Measurements from ENCODE around the gene ESRRA.
"Not testable (repeated sequence)": the region's sequence is repeated elsewhere in the genome, so short reads cannot be mapped to it uniquely, and the experiment has no call there.

ESRRA gene

DNA sequence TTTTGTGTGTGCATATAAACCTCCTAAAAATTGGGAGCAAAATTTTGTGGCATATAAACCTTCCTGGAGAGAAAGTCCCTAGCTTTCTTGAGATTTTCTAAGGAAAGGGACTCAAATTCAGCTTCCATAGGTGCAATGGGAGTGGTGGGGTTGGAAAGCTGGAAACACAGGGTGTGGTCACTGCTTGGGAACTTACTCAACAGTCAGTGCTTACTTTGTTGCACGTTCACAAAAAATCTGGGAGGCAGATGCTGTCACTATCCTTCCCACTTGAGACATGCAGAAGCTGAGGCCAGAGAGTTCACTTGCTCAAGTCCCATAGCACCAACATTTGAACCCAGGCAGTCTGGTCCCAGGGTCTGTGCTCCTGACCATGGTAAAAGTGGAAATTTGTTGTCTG is 9.1 kb upstream of the ESRRA start:
- Mint-ChIP-seq H3K27ac (no peak overlapping the region), H3K27me3 (peaks cover 91% of the 10 kb centered on the region), H3K36me3 (no peaks in the 10 kb centered on the region), H3K9me3 (no peaks in the 10 kb centered on the region), H3K4me3 (no peak overlapping the region), H3K4me1 (peaks cover 35% of the 10 kb centered on the region)
- no peak for ATAC-seq

GRCh38 chr11:64296830-64297698 is 8.3 kb upstream of the ESRRA start:
- Mint-ChIP-seq H3K4me1 (peaks cover 35% of the 10 kb centered on the region), H3K9me3 (no peaks in the 10 kb centered on the region), H3K36me3 (no peaks in the 10 kb centered on the region), H3K4me3 (no peak overlapping the region), H3K27me3 (peaks cover 93% of the 10 kb centered on the region), H3K27ac (no peak overlapping the region)
- ATAC-seq = no peak

DNA sequence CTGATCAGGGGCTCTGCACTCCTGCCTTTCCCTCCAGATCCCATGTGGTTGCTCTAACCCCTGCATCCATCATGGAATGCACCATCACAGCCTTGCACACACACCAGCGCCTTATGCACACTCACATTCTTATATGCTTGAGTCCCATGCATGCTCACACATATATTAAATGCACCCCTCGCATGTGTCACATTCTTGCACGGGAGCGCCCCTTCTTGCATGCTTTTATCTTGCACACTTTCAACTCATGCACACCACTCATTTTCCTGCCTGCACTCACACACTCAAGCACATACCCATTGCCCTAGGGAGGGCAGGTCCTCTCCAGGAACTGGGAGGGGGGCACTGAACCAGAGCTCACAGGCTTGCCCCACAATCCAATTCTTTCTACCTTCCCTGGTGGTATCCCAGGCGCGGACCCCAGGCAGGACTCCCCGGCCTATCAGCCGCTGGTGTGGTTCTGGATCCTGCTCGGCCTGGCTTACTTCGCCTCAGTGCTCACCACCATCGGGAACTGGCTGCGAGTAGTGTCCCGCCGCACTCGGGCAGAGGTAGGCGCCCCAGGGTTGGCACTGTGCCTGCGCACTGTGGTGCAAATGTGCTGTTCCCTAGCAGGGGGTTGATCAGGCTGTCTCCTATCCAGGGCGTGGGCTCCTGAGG is 7.5 kb upstream of the ESRRA start:
- Mint-ChIP-seq H3K36me3 (no peaks in the 10 kb centered on the region), H3K27ac (no peak overlapping the region), H3K4me3 (no peak overlapping the region), H3K9me3 (no peaks in the 10 kb centered on the region), H3K4me1 (peaks cover 28% of the 10 kb centered on the region), H3K27me3 (peaks cover 86% of the 10 kb centered on the region)
- ATAC-seq = no peak

DNA sequence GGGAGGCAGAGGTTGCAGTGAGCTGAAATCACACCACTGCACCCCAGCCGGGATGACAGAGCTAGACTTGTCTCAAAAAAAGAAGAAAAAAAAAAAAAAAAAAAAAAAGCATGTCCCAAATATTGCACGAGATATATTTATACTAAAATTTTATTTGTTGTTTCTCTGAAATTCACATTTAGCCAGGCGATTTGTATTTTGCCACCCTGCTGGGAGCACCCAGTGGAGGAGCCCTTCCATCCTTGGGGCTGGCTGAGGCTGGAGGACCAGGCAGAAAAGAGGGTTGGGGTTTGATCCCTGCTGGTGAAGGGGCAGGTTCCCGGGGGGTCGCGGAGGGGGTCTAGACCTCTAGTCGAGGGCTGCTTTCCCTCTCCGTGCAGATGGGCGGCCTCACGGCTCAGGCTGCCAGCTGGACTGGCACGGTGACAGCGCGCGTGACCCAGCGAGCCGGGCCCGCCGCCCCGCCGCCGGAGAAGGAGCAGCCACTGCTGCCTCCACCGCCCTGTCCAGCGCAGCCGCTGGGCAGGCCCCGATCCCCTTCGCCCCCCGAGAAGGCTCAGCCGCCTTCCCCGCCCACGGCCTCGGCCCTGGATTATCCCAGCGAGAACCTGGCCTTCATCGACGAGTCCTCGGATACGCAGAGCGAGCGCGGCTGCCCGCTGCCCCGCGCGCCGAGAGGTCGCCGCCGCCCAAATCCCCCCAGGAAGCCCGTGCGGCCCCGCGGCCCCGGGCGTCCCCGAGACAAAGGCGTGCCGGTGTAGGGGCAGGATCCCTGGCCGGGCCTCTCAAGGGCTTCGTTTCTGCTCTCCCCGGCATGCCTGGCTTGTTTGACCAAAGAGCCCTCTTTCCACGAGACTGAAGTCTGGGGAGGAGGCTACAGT is 6.1 kb upstream of the ESRRA start:
- Mint-ChIP-seq H3K4me3 (peak overlapping the region; percentile 29), H3K27ac (no peak overlapping the region), H3K4me1 (peaks cover 34% of the 10 kb centered on the region), H3K27me3 (peaks cover 72% of the 10 kb centered on the region), H3K36me3 (no peaks in the 10 kb centered on the region), H3K9me3 (no peaks in the 10 kb centered on the region)
- no peak for ATAC-seq

GRCh38 chr11:64299847-64300648 is 5.3 kb upstream of the ESRRA start, which contains the start of gene CATSPERZ:
Gene CATSPERZ (plus strand): TSS chr11:64300358. CDS start chr11:64300411, 53 bp downstream.
- H3K36me3 Mint-ChIP-seq = no peaks in the 10 kb centered on the region
- H3K4me3 Mint-ChIP-seq = peak within 1 kb of the TSS; percentile 67
- no peak for ATAC-seq
- peaks cover 64% of the 10 kb centered on the region for H3K27me3 Mint-ChIP-seq
- no peak within 1 kb of the TSS for H3K27ac Mint-ChIP-seq
- peaks cover 37% of the 10 kb centered on the region for H3K4me1 Mint-ChIP-seq
- H3K9me3 Mint-ChIP-seq = no peaks in the 10 kb centered on the region

DNA sequence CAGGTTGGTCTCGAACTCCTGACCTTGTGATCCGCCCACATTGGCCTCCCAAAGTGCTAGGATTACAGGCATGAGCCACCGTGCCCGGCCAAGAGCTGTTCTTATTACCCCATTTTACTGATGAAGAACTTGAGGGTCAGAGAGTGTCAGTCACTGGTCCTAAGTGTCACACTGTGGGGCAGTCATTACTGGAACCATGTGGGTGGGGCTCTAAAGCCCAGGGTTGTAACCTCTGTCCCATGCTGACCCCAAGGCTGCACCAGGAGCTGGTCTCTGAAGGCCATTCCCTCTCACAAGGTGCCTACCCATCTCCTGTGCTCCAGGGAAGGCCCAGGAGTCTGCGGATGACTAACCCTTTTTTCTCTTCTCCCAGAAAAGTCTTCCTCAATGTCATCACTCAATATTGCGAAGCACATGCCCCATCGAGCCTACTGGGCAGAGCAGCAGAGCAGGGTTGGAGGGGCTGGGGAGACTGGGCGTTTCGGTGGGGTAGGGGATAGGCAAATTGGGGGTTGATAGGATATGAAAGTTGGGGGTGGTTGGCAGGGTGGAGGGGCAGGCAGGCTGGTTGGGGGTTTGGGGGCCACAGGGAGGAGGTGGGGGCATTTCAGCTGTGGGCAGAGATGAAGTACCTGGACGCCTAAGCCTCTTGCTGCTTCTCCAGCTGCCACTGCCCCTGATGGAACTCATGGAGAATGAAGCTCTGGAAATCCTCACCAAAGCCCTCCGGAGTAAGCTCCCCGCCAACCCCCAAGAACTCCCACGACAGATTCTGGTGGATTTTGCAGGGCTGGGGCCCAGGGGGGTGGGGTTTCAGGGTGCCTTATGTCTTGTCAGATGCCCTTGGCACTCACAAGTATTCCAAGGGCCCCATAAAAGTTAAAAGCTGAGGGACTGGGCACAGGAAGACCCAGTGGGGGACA is 2.0 kb upstream of the ESRRA start:
- Mint-ChIP-seq H3K4me1 (peaks cover 47% of the 10 kb centered on the region), H3K27me3 (peaks cover 31% of the 10 kb centered on the region), H3K9me3 (no peaks in the 10 kb centered on the region), H3K36me3 (peaks cover 5% of the 10 kb centered on the region), H3K27ac (peak overlapping the region; percentile 99), H3K4me3 (peak overlapping the region; percentile 94)
- no peak for ATAC-seq

DNA sequence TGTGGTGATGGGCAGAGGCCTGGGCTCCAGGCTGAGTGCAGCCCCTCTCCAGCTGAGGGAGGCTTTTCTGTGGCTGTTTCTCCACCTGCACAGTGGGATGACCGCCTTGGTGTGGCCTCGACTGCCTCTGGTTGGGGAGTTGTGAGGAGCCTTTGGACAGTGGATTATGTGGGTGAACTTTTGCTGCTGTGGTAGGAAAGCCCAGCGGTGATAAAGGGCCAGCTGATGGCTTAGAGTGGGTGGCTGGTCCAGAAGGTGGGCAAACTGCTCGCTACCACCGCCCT is 1.4 kb upstream of the ESRRA start:
- Mint-ChIP-seq H3K27me3 (peaks cover 25% of the 10 kb centered on the region), H3K27ac (peak overlapping the region; percentile 99), H3K4me3 (peak overlapping the region; percentile 94), H3K4me1 (peaks cover 47% of the 10 kb centered on the region), H3K9me3 (no peaks in the 10 kb centered on the region), H3K36me3 (peaks cover 5% of the 10 kb centered on the region)
- no peak for ATAC-seq

- no peaks in the 10 kb centered on the region for H3K9me3 Mint-ChIP-seq
- peak overlapping the region; percentile 99 for H3K27ac Mint-ChIP-seq
- H3K4me1 Mint-ChIP-seq = peaks cover 42% of the 10 kb centered on the region
- H3K36me3 Mint-ChIP-seq = peaks cover 5% of the 10 kb centered on the region
- ATAC-seq = peak; percentile 56
- H3K4me3 Mint-ChIP-seq = peak overlapping the region; percentile 94
- peaks cover 19% of the 10 kb centered on the region for H3K27me3 Mint-ChIP-seq
These were observed 830 bp upstream of the ESRRA start for GRCh38 chr11:64304316-64305072.

DNA sequence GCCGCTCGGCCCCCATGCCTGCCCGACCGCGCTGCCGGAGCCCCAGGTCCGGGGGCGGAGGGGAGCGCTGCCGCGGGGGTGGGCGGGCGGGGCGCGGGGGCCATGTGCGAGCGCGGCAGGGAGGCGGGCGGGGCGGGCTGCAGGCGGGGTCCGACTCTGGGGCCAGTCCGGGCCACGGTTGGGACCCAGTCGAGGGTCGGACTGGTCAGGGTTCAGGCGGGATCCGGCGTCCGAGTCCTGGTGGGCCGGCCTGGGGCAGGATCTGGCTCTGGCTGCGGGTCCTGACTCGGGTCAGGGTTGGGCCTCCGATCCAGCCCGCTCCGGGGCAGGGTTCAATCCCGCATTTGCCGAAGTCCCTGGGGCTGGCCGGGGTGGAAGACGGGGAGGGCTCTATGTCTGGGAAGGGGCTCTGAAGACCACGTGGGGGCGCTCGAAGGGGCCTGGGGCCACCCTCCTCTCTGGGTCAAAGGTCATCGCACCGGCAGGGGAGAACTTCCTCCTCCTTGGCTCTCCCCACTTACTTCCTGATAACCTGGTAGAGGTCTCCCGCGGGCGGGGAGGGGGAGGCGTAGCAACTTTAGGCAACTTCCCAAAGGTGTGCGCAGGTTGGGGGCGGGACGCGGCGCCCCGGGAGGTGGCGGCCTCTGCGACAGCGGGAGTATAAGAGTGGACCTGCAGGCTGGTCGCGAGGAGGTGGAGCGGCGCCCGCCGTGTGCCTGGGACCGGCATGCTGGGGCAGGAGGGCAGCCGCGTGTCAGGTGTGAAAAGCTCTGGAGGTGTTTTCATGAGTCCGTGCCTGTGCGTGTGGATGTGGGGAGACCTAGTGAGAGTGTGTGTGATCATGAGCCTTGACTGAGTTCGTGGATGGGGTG is 603 bp downstream of the ESRRA start:
- ATAC-seq = peak; percentile 56
- H3K36me3 Mint-ChIP-seq = peaks cover 5% of the 10 kb centered on the region
- peaks cover 28% of the 10 kb centered on the region for H3K4me1 Mint-ChIP-seq
- peak overlapping the region; percentile 99 for H3K4me3 Mint-ChIP-seq
- H3K27ac Mint-ChIP-seq = peak overlapping the region; percentile 99
- H3K27me3 Mint-ChIP-seq = peaks cover 5% of the 10 kb centered on the region
- no peaks in the 10 kb centered on the region for H3K9me3 Mint-ChIP-seq

GRCh38 chr11:64306563-64306875 is 1.2 kb downstream of the ESRRA start:
- no peaks in the 10 kb centered on the region for H3K27me3 Mint-ChIP-seq
- H3K4me1 Mint-ChIP-seq = peaks cover 26% of the 10 kb centered on the region
- no peak for ATAC-seq
- no peaks in the 10 kb centered on the region for H3K9me3 Mint-ChIP-seq
- H3K27ac Mint-ChIP-seq = peak overlapping the region; percentile 99
- H3K36me3 Mint-ChIP-seq = peaks cover 5% of the 10 kb centered on the region
- H3K4me3 Mint-ChIP-seq = peak overlapping the region; percentile 99

DNA sequence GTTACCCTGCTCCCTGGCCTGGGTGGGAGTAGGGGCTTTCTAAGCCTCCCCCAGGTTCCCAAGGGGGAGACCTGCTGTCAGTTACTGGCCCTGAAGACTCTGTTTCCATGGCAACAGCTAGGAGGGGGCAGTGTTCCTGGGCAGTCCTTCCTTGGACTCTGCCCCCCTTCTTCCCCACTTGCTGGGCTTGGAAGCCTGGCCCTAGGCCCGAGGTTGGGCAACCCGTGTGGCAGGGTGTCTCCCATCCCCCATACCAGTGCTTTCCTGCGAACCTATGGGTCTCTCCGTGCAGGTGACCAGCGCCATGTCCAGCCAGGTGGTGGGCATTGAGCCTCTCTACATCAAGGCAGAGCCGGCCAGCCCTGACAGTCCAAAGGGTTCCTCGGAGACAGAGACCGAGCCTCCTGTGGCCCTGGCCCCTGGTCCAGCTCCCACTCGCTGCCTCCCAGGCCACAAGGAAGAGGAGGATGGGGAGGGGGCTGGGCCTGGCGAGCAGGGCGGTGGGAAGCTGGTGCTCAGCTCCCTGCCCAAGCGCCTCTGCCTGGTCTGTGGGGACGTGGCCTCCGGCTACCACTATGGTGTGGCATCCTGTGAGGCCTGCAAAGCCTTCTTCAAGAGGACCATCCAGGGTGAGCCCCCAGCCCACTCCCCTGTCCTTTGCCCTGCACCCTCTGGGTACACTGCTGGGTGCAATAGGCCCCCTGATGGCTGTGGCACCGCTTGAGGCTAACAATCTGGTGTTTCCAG is 1.7 kb downstream of the ESRRA start:
- peak overlapping the region; percentile 99 for H3K4me3 Mint-ChIP-seq
- H3K4me1 Mint-ChIP-seq = peaks cover 26% of the 10 kb centered on the region
- H3K27me3 Mint-ChIP-seq = no peaks in the 10 kb centered on the region
- no peaks in the 10 kb centered on the region for H3K9me3 Mint-ChIP-seq
- no peak for ATAC-seq
- H3K36me3 Mint-ChIP-seq = peaks cover 5% of the 10 kb centered on the region
- peak overlapping the region; percentile 99 for H3K27ac Mint-ChIP-seq

DNA sequence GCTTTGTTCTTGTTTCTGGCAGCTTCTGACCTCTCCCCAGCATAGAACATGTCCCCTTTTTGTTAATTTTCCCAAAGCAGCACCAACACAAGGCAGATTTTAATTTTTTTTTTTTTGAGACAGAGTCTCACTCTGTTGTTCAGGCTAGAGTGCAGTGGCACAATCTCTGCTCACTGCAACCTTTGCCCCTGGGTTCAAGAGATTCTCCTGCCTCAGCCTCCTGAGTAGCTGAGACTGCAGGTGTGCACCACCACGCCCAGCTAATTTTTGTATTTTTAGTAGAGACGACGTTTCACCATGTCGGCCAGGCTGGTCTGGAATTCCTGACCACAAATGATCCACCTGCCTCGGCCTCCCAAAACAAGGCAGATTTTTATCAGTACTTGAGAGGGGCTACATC is 2.5 kb downstream of the ESRRA start:
- Mint-ChIP-seq H3K4me1 (peaks cover 32% of the 10 kb centered on the region), H3K4me3 (peak overlapping the region; percentile 36), H3K27ac (peak overlapping the region; percentile 66)
- H3K36me3 Mint-ChIP-seq, H3K9me3 Mint-ChIP-seq, H3K27me3 Mint-ChIP-seq, ATAC-seq: not testable (repeated sequence)

Measured in stimulated activated memory B cell treated with anti-CD40 and anti-IgM and Interleukin-4, amounts not matched to agents 10 μg/mL and 1 μg/mL and 100 μg/mL, for 72 hours (primary cell).